ENCODE data around the gene VASH1.

GRCh38 chr14:76829650-76830421 lies 68.6 kb downstream of the VASH1 start:
- TF ChIP-seq, protein P1, sequence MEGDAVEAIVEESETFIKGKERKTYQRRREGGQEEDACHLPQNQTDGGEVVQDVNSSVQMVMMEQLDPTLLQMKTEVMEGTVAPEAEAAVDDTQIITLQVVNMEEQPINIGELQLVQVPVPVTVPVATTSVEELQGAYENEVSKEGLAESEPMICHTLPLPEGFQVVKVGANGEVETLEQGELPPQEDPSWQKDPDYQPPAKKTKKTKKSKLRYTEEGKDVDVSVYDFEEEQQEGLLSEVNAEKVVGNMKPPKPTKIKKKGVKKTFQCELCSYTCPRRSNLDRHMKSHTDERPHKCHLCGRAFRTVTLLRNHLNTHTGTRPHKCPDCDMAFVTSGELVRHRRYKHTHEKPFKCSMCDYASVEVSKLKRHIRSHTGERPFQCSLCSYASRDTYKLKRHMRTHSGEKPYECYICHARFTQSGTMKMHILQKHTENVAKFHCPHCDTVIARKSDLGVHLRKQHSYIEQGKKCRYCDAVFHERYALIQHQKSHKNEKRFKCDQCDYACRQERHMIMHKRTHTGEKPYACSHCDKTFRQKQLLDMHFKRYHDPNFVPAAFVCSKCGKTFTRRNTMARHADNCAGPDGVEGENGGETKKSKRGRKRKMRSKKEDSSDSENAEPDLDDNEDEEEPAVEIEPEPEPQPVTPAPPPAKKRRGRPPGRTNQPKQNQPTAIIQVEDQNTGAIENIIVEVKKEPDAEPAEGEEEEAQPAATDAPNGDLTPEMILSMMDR (conservative IDR thresholded peaks at IDR 0.05; ENCODE audit: low read length) = no peak
- TF ChIP-seq EZH2phosphoT487 (IDR thresholded peaks at IDR 0.05; ENCODE audit: borderline replicate concordance) = no peak
